Prostate gland (tissue), 2 donors: ENCODE measurements around the gene POLR2H. TPM values are rescaled to one million over a fixed set of nuclear protein-coding genes. Genes with fewer than 3 reads are reported as not detected.

Source experiments
- DNase-seq: peaks from one replicate; pipeline ENCODE4 v3.0.0-alpha.2; 2019; ENCODE audit warnings: low spot score
- H3K27ac ChIP-seq, 2 donors: fragments of 200-600 bp; sonication (generic); 2 replicates each; pipeline ENCODE4 v1.5.1; 2017 to 2019
- H3K27me3 ChIP-seq: fragments of 200-600 bp; sonication (generic); replicated peaks from 2 replicates; pipeline ENCODE4 v1.5.1; 2019; ENCODE audit not compliant: insufficient read depth
- H3K36me3 ChIP-seq, 2 donors: fragments of 200-600 bp; sonication (generic); 1 replicate in 1 of 2; 2 replicates in 1 of 2; pipeline versions ENCODE4 v1.5.1 to v1.8.1; 2017 to 2019
- H3K4me1 ChIP-seq: fragments of 200-600 bp; sonication (generic); replicated peaks from 2 replicates; pipeline ENCODE4 v1.5.1; 2019
- H3K4me3 ChIP-seq, 2 donors: fragments of 200-600 bp; sonication (generic); 2 replicates each; pipeline ENCODE4 v1.5.1; 2017 to 2019
- H3K9me3 ChIP-seq: fragments of 200-600 bp; sonication (generic); 2 replicates; pipeline ENCODE4 v1.5.1; 2017
- POLR2A ChIP-seq: fragments of 450-650 bp; IDR thresholded peaks from one replicate; pipeline ENCODE4 v1.6.1; 2016; ENCODE audit warnings: antibody characterized with exemption, mild to moderate bottlenecking
- POLR2AphosphoS5 ChIP-seq: sonication (generic); formaldehyde crosslinking; IDR thresholded peaks from one replicate; pipeline ENCODE4 v1.6.1; 2017; ENCODE audit warnings: antibody characterized with exemption
- WGBS: methylation state at CpG from one replicate; pipeline ENCODE4 v1.1.5; 2018; 5-methylcytosine and 5-hydroxymethylcytosine counted together
- intact Hi-C: fragments of 100-400 bp; cut with DNase I; formaldehyde crosslinking; loops from one replicate; pipeline ENCODE4 v1.14.2; 2022
- total RNA-seq, 2 donors: library from RNA; depleted of rRNA; stranded (reverse); fragments of >200 nt; gene quantifications; one replicate each; pipeline ENCODE4 v1.1.0, GENCODE V29; 2016
- TF ChIP-seq, protein P1 (sequence below), 4 experiments: fragments of 200-600 bp in 2 of 4; fragments of 450-650 bp in 2 of 4; sonication (generic) in 2 of 4; IDR thresholded peaks; 1 replicate in 3 of 4; 2 replicates in 1 of 4; pipeline ENCODE4 v1.5.1; 2016 to 2019; ENCODE audit warnings: antibody characterized with exemption in 4 of 4, mild to moderate bottlenecking in 2 of 4, moderate library complexity in 2 of 4

POLR2H gene
- total RNA-seq, 2 donors from 2014 or later: 62.7 to 89.2 TPM

DNA sequence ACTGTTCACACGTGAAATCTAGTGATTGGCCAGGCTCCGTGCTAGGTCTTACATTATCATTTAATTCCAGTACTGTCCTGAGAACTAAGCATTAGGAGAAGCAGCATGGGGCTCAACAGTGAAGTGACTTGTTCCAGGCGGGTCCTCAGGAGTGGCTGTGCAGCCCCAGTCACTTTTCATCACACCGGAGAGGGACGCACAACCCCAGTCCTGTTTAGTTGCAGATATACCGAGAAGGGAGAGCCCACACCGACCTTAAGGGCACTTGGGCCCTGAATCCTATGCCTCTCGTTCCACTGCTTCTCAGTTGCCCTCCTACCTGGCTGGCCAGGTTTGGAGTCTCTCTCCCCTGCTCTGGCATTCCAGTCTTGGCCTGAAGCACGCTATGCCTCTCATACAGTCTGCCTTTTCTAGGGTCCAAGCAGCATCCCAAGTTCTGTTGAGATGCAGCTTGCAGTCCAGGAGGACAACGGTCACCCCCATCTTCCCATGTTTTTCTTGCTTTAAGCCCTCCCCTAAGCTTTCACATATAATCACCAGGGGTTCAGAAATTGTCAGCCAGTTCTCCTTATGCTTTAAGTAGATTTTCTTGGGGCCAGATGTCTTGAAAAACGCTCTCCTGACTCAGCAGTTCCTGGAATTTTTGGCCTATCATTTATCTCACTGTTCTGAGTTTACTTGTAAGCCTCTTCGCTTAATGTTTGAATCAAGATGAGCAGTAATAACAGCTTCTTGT, 14.0 kb upstream of the POLR2H start:
- Histone ChIP-seq H3K9me3 (no peaks in the 10 kb centered on the region), H3K27me3 (no peaks in the 10 kb centered on the region), H3K4me1 (no peaks in the 10 kb centered on the region), H3K27ac (no peak overlapping the region), H3K36me3 (no peaks in the 10 kb centered on the region), H3K4me3 (no peak overlapping the region)
- DNase-seq: no peak
- intact Hi-C loops: no loop called here
- TF ChIP-seq POLR2AphosphoS5: no peak
- no peak for TF ChIP-seq POLR2A
- TF ChIP-seq, protein P1, sequence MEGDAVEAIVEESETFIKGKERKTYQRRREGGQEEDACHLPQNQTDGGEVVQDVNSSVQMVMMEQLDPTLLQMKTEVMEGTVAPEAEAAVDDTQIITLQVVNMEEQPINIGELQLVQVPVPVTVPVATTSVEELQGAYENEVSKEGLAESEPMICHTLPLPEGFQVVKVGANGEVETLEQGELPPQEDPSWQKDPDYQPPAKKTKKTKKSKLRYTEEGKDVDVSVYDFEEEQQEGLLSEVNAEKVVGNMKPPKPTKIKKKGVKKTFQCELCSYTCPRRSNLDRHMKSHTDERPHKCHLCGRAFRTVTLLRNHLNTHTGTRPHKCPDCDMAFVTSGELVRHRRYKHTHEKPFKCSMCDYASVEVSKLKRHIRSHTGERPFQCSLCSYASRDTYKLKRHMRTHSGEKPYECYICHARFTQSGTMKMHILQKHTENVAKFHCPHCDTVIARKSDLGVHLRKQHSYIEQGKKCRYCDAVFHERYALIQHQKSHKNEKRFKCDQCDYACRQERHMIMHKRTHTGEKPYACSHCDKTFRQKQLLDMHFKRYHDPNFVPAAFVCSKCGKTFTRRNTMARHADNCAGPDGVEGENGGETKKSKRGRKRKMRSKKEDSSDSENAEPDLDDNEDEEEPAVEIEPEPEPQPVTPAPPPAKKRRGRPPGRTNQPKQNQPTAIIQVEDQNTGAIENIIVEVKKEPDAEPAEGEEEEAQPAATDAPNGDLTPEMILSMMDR (IDR thresholded peaks at IDR 0.05): no peak
- 75% methylated on average over 12 of the region's 12 CpGs for WGBS

- WGBS: 87% methylated on average over 4 of the region's 4 CpGs
- no peak for DNase-seq
- no peak for TF ChIP-seq POLR2A
- TF ChIP-seq, protein P1 (IDR thresholded peaks at IDR 0.05): no peak
- TF ChIP-seq POLR2AphosphoS5: no peak
- Histone ChIP-seq H3K27me3 (no peaks in the 10 kb centered on the region), H3K4me3 (no peak overlapping the region), H3K36me3 (no peaks in the 10 kb centered on the region), H3K9me3 (no peaks in the 10 kb centered on the region), H3K4me1 (no peaks in the 10 kb centered on the region), H3K27ac (no peak overlapping the region)
- intact Hi-C loops: no loop called here
These were observed 13.5 kb upstream of the POLR2H start for GRCh38 chr3:184348057-184348382.

DNA sequence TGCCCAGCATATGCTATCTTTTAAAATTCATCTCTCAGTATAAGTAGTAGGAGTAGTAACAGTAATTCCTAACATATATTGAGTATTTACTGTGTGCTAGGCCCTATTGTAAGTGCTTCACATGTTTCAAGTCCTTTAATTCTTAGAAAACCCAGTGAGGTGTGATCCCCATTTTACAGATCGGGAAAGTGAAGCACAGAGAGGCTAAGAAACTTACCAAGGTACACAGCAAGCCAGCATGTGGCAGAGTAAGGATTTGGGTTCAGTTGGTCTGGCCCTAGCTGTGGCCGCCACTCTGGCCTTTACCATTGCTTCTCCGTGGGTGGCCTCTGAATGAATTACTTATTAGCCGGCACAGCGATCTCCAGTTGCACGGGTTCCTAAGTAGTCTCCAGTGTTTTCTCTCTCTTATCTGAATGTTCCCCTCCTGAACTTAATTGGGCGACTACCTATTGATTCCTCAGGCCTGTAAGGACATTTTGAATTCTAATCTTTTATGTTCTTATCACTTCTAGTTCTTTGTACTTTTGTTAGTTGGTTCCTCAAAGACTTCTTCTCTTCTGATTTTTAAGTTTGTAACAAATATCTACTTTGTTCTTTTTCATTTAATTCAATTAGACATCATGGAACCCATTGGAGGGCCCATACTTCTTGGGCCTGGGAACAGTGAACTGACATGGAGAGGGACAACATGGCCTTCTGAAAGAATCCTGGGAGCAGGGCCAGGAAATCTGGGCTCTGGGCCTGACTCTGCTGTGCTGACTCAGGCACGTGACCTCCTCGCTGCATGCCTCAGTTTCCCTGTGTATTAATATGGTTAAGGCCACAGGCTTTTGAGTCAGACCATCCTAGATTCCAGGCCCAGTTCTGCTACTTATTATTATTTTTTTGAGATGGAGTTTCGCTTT, 11.7 kb upstream of the POLR2H start:
- Histone ChIP-seq H3K4me1 (no peaks in the 10 kb centered on the region), H3K4me3 (no peak overlapping the region), H3K27ac (no peak overlapping the region), H3K36me3 (no peaks in the 10 kb centered on the region), H3K9me3 (no peaks in the 10 kb centered on the region), H3K27me3 (no peaks in the 10 kb centered on the region)
- WGBS: 81% methylated on average over 10 of the region's 10 CpGs
- no peak for DNase-seq
- intact Hi-C loops: no loop called here
- TF ChIP-seq POLR2A: no peak
- TF ChIP-seq, protein P1 (IDR thresholded peaks at IDR 0.05): no peak
- TF ChIP-seq POLR2AphosphoS5: no peak

DNA sequence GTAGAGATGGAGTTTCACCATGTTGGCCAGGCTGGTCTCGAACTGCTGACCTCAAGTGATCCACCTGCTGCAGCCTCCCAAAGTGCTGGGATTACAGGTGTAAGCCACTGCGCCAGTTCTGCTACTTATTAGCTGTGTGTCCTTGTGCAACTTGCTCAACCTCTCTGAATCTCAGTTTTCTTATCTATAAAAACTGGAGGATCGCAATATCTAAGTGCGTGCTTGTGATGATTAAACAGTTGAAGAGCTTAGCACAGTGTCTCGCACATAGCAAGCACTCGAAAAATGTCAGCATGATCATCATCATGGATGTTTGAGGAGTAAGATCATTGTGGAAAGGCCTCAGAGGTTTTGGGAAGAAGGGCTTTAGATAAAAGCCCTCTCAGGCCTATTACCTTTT, 10.9 kb upstream of the POLR2H start:
- H3K4me1 ChIP-seq: no peaks in the 10 kb centered on the region
- DNase-seq: no peak
- H3K36me3 ChIP-seq: no peaks in the 10 kb centered on the region
- H3K4me3 ChIP-seq: no peak overlapping the region
- intact Hi-C loops: no loop called here
- WGBS: 97% methylated on average over 6 of the region's 6 CpGs
- H3K27ac ChIP-seq: no peak overlapping the region
- TF ChIP-seq, protein P1 (IDR thresholded peaks at IDR 0.05): no peak
- TF ChIP-seq POLR2AphosphoS5: no peak
- no peak for TF ChIP-seq POLR2A
- no peaks in the 10 kb centered on the region for H3K9me3 ChIP-seq
- H3K27me3 ChIP-seq: no peaks in the 10 kb centered on the region
